ENCODE results near the gene FEN1.

Gene FEN1

GRCh38 chr11:61797263-61797944 lies 4.7 kb downstream of the FEN1 start:
- DNase-seq = peak; percentile 51 to 90

- no peak for DNase-seq
Observed at GRCh38 chr11:61799665-61800284, 7.1 kb downstream of the FEN1 start.

GRCh38 chr11:61800331-61801281 lies 7.9 kb downstream of the FEN1 start:
- no peak for DNase-seq

GRCh38 chr11:61802605-61803004 lies 9.9 kb downstream of the FEN1 start:
- no peak for DNase-seq

- DNase-seq = no peak
Observed at GRCh38 chr11:61803889-61804647, 11.4 kb downstream of the FEN1 start.

GRCh38 chr11:61805146-61805545 lies 12.4 kb downstream of the FEN1 start:
- no peak for DNase-seq

GRCh38 chr11:61806785-61807184 lies 14.1 kb downstream of the FEN1 start:
- DNase-seq = no peak

- no peak for DNase-seq
Observed at GRCh38 chr11:61810671-61811175, 18.0 kb downstream of the FEN1 start.

GRCh38 chr11:61811831-61812230 lies 19.1 kb downstream of the FEN1 start:
- DNase-seq = no peak

- no peak for DNase-seq
Observed at GRCh38 chr11:61812736-61813411, 20.2 kb downstream of the FEN1 start.

GRCh38 chr11:61814247-61814957 lies 21.7 kb downstream of the FEN1 start:
- DNase-seq = peak; percentile 71 to 77

- DNase-seq = peak; percentile 98 to 99
Observed at GRCh38 chr11:61814958-61815789, 22.5 kb downstream of the FEN1 start.

- DNase-seq = peak; percentile 18 to 30
Observed at GRCh38 chr11:61815790-61816735, 23.4 kb downstream of the FEN1 start.

- DNase-seq = peak; percentile 95 to 97
Observed at GRCh38 chr11:61816736-61817455, 24.2 kb downstream of the FEN1 start, which contains the start of gene FADS1. FADS1 (minus strand) TSS chr11:61817003; CDS start chr11:61816929, 74 bp downstream.

GRCh38 chr11:61817471-61818202 lies 24.9 kb downstream of the FEN1 start:
- DNase-seq = no peak

GRCh38 chr11:61820174-61820573 lies 27.5 kb downstream of the FEN1 start:
- DNase-seq = no peak

- DNase-seq = peak; percentile 58 to 62
Observed at GRCh38 chr11:61826930-61827570, 34.3 kb downstream of the FEN1 start.

All from inflammatory macrophage treated with lipopolysaccharide for 1 hour (primary cell).